Measurements from ENCODE around the gene CHERP.

CHERP gene, protein sequence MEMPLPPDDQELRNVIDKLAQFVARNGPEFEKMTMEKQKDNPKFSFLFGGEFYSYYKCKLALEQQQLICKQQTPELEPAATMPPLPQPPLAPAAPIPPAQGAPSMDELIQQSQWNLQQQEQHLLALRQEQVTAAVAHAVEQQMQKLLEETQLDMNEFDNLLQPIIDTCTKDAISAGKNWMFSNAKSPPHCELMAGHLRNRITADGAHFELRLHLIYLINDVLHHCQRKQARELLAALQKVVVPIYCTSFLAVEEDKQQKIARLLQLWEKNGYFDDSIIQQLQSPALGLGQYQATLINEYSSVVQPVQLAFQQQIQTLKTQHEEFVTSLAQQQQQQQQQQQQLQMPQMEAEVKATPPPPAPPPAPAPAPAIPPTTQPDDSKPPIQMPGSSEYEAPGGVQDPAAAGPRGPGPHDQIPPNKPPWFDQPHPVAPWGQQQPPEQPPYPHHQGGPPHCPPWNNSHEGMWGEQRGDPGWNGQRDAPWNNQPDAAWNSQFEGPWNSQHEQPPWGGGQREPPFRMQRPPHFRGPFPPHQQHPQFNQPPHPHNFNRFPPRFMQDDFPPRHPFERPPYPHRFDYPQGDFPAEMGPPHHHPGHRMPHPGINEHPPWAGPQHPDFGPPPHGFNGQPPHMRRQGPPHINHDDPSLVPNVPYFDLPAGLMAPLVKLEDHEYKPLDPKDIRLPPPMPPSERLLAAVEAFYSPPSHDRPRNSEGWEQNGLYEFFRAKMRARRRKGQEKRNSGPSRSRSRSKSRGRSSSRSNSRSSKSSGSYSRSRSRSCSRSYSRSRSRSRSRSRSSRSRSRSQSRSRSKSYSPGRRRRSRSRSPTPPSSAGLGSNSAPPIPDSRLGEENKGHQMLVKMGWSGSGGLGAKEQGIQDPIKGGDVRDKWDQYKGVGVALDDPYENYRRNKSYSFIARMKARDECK

GRCh38 chr19:16542045-16542909 lies at the start of gene CHERP:
Gene CHERP, minus strand, starts transcription at chr19:16542437. Its CDS starts 59 bp downstream, at chr19:16542378.
- peak; percentile 94 for DNase-seq (ENCODE audit: low spot score)

GRCh38 chr19:16590876-16591802 lies 48.9 kb upstream of the CHERP start:
- no peak for DNase-seq (ENCODE audit: low spot score)

DNA sequence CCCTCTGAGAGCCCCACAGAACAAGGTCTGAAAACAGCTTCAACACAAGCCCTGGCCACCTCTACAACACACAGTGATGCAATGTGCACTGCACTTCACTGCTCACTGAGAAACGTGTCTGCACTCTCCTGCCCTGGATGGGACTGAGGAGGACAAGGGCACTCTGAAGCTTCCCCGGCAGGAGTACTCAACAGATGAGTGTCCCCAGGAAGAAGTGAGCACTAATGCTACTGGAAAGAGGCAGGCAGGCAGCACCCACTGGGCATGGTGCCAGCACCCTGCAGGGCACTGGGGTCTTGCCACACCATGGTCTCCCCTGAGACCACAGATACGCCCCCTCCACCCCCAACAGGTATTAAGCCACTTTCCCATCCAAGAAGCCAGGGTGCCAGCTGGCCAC lies 47.7 kb upstream of the CHERP start:
- DNase-seq (ENCODE audit: low spot score): no peak

DNA sequence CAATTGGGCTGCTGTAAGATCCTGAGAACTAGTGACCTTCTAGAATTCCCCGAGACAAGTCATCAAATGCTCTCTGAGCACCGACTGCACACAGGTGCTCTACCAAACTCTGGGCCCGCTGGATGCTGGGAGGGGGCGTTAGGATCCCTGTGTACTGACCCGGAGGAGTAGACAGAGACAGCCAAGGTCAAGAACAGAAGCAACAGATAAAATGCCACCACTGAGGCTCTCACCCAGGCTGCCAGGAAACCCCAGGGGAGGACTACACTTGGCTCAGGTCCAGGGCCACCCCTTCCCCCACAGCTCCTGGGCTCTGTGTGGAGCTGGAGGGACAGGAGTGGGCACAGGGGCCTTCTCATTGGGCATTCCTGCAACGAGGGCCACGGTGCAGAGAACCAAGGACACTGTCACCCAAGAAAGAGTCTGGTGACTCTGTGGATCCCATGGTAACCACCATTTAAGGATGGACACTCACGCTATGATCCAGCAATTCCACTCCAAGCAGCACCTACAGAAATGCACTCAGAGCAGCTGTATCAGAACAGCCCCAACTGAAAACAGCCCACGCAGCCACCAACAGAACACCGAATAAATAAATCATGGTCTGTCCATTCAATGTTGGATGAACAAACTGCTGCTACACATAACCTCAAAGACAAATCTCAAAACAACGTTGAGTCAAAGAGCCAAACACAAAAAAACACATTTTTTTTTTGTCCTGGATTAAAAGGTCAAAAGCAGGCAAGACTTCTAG lies 46.8 kb upstream of the CHERP start:
- no peak for DNase-seq (ENCODE audit: low spot score)

GRCh38 chr19:16587833-16588823 lies 45.9 kb upstream of the CHERP start:
- no peak for DNase-seq (ENCODE audit: low spot score)

DNA sequence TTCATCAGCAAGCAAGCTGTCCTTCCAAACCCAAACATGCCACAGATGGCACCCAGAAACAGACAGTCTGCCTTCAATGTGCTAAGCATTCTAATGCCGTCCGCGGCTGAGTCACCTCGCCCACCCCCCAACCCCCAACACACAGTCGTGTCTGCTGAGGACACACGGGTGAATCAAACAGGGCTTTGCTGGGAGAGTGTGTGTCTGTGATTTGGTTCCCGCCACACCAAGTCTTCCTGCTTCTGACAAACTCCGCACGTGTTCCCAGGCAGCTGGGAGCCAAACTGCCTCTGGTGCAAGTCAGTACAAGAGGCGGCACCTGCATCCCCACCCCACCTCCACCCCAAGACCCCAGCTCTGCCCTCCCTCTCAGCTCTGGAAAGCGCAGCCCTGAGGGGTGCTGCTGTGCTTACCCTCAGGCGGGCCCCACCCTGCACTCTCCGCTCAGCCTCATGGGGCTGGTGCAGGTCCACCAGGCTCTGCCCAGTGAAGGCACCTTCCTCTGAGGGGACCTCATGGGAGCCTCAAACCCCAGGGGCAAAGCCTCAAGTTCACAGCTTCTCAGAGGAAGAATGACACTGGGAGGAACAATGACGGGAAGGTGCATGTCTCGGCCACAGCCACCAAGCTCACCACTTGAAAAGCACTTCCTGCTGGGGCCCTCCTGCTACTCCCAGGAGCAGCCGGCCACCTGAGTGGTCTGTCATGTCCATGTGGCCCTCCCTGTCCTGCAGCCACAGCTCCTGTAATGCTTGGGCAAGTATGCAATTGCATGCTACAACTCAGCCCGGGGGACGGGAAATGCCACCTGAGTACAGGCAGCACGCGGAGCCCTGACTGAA lies 45.0 kb upstream of the CHERP start:
- no peak for DNase-seq (ENCODE audit: low spot score)

DNA sequence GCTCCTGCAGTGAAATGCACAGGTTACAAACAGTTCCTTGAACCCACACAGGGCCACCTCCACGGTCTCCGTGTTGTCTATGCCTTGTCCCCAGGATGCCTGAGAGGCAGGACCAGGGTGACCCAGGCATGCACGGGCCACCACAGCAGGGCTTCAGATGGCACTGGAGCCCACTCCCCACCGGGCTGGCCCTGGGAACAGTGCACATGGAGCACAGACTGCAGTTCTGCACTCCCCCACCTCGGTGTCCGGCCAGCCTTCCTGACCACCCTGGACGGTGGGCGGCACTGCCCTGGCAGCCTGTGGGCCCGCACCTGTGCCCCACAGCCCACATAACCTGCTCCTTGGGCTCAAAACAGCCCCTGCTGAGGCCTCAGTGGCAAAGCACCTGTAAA lies 44.2 kb upstream of the CHERP start:
- no peak for DNase-seq (ENCODE audit: low spot score)

GRCh38 chr19:16585808-16586476 lies 43.7 kb upstream of the CHERP start:
- DNase-seq (ENCODE audit: low spot score): no peak

- no peak for DNase-seq (ENCODE audit: low spot score)
These were observed 43.0 kb upstream of the CHERP start for GRCh38 chr19:16585094-16585801.

GRCh38 chr19:16584248-16585093 lies 42.2 kb upstream of the CHERP start:
- peak; percentile 88 for DNase-seq (ENCODE audit: low spot score)

DNA sequence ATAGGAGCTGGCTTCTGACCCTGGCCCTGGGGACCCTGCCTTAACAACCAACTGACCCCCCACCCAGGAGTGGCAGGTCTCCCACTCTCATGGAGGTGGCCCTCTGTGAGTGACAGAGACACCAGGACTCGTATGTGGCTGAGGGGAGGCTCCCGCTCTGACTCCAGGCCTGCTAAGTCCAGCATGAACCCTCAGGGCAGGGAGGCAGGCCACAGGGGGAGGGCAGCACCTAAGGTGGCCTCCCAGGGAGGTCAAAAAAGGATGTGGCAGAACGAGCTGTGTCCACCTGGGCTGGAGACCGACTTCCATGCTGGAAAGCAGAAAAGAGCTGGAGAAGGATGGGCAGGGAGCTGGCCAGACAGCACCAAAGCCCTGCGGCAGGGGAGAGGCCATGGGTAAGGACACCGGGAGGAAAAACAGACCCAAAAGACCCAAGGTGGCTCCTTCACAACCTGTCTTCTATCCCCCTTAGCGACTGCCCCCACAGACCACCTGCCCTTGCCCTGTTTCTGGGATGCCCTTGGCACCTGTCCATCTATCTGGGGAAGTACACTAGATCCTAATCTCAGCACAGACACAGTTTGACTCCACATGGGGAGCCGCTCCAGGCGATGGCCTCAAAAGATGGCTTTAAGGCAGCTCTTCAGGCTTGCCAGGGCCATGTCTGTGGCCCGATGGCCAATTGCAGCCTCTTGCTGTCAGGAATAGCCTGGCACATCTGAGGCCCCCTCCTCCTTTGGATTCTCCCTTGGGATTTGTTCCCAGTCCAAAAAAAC lies 40.4 kb upstream of the CHERP start:
- no peak for DNase-seq (ENCODE audit: low spot score)

DNA sequence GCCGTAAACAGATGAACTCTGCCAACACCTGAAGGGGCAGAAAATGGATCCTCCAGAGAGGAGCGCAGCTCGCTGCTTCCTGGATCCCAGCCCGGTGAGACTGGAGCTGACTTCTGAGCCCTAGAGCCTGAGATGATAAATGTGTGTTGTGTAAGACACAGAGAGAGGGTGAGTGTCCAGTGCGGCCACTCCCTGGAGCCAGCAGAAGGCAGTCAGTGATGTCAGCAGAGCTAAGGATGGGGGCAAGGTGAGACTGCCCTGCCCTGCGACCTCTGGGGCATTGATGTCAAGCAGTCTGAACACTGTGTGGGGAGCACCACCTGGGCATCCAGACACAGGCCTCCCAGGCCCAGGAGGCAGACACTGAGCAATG lies 39.7 kb upstream of the CHERP start:
- DNase-seq (ENCODE audit: low spot score): no peak

GRCh38 chr19:16581145-16581970 lies 39.1 kb upstream of the CHERP start:
- no peak for DNase-seq (ENCODE audit: low spot score)

DNA sequence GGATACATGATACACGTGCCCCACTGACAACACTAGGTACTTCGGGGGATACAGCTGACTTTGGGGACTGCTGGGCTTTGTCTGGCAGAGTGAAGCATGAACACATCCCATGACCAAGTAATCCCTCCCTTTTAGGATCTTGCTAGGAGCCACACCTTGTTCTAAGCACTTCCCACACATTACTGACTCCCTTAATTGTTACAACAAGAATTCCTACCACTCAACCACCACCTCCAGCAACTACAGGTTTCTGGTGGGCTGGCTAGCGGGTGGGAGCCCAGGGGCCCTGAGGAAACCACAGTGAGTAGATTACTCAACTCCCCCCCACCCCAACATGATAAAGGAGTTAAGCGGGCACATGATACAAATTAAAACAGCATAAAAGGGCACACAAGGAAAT lies 37.1 kb upstream of the CHERP start:
- DNase-seq (ENCODE audit: low spot score): no peak
